GM04504 (cell line): ENCODE results near the gene WSCD2.

Experiments
- DNase-seq: peaks from one replicate; pipeline ENCODE4 v3.0.0-alpha.2; 2012; ENCODE audit warnings: low read depth

The WSCD2 gene

DNA sequence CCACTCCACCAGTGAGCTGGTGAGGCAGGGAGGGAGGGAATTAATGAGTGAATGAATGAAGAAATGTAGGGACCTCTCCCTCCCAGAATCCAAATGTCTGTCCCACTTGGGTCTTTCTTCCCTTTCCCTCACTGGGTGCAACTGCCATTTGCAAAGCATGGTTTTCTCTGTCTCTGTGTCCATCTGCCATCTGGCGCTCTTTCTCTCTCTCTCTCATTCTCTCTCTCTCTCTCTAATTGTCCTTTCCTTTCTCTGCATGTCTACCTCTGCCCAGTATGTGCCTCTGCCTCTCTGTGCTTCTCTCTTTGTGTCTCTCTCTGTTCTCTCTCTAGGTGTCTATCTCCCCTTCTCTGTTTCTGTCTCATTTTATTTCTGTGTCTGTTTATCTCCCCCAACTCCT, 107.3 kb downstream of the WSCD2 start:
- DNase-seq, result no peak

DNA sequence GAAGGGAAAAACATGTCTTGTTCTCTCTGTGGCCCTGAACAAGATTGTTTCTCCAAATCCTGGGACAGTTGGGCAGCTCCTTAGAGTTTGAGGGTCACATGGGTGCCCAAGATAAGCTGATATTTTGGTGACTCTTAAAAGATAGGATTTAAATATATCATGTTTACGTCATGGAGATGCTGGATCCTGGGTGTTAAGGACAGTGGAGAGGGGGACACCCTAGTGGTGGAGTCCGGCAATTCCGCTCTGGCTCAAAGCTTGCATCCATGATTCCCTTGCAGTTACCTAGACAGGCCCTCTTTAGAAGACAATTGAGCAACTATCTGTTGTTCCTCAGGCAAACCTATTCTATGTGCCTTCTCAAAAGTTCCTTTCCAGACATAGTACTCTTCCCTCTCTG, 108.2 kb downstream of the WSCD2 start:
- no peak for DNase-seq

- DNase-seq, result no peak
Measured at GRCh38 chr12:108238474-108238873, 109.4 kb downstream of the WSCD2 start.

- DNase-seq, result no peak
Measured at GRCh38 chr12:108239378-108239777, 110.3 kb downstream of the WSCD2 start.

- no peak for DNase-seq
Measured at GRCh38 chr12:108240027-108240785, 111.1 kb downstream of the WSCD2 start.

GRCh38 chr12:108240928-108241327, 111.8 kb downstream of the WSCD2 start:
- DNase-seq, result no peak

- no peak for DNase-seq
Measured at GRCh38 chr12:108241986-108242703, 113.1 kb downstream of the WSCD2 start.

DNA sequence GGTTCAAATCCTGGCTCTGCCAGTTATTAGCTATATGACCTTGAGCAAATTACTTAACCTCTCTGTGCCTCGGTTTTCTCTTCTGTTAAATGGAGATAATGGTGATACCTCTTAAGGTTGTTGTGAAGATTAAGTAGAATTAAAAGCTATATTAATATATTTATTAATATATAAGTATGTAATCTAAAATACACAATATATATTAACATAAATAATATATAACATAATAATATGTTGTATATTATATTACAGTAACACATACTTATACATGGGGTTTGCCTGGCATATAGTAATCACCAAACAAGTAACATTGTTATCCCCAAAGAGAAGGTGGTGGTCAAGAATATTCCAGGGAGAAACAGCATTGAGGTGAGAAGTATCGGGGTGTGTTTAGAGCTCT, 118.0 kb downstream of the WSCD2 start:
- DNase-seq, result no peak

- no peak for DNase-seq
Measured at GRCh38 chr12:108248011-108248410, 118.9 kb downstream of the WSCD2 start.

DNA sequence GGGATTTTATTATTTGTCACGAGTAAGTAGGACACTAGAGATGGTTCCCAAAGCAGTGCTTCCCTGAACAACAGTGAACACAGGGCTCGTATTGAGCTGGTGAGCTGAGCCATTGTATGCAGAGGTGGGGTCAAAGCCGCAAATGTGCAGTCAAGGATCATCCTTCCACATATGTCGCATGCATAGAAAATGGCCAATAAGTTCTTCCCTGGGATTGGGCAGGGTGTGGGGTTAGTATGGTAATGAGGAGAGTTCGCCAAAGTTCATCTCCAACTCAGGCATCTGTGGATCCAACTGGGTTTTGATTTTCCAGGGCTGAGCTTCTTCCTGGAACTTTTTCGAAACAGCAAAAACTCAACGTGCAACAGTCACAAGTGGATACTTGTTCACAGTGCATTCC, 123.4 kb downstream of the WSCD2 start:
- DNase-seq, result no peak

GRCh38 chr12:108253540-108253939, 124.5 kb downstream of the WSCD2 start:
- no peak for DNase-seq

DNA sequence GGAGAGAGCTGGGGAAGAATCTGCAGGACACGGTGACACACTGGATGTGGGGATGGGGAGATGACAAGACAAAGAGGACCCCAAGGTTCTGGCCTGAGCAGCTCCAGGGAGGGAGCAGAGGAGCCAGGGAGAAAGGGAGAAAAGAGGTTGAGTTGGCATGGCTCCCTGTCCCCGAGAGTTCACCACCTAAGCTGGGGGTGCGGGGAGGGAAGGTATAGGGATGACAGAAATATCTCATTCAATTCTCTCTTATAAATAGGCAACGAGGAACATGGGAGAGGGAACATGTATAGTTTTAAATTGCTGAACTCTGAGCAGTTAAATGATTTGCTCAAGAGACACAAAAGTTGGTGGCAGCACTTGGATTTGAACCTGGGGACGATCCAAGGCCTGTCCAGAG, 124.9 kb downstream of the WSCD2 start:
- no peak for DNase-seq

- DNase-seq, result no peak
Measured at GRCh38 chr12:108254517-108255251, 125.6 kb downstream of the WSCD2 start.

GRCh38 chr12:108255252-108255602, 126.1 kb downstream of the WSCD2 start:
- no peak for DNase-seq

- DNase-seq, result no peak
Measured at GRCh38 chr12:108257004-108257403, 127.9 kb downstream of the WSCD2 start.

DNA sequence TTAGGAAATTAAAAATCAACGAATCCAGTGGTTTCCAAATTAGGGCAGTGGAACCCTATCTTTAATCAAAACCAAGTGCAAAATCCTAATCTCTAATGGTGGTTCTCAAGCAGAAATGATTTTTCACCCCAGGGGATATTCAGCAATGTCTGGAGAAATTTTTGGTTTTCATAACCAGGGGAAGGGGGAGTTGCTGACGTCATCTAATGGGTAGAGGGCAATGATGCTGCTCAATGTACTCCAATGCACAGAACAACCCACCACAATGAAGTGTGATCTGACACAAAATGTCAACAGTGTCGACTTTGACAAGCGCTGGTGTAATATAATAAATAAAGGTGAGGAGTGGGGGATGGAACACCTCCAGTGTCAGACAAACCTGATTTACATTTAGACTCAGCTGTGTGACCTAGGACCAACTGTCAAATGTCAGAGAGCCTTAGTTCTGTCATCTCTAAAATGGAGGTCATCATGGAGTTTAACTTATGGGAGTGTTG, 128.6 kb downstream of the WSCD2 start:
- no peak for DNase-seq

DNA sequence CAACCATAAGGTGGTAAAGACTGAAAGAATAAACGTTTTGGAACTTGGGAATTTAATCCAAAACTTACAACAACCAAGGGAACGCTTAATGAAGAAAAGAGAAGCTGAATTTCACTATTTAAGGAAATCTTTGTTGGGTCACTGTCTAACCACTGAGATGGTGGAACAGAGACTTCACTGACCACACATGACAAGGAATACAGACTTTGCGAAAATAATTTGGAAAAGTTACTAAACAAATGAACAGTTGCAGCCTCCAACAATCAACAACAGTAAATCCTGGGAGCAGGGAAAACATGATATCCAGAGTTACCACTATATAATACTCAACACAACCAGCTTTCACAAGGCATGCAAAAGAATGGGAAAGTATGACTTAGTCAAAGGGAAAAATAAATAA, 131.0 kb downstream of the WSCD2 start:
- no peak for DNase-seq

DNA sequence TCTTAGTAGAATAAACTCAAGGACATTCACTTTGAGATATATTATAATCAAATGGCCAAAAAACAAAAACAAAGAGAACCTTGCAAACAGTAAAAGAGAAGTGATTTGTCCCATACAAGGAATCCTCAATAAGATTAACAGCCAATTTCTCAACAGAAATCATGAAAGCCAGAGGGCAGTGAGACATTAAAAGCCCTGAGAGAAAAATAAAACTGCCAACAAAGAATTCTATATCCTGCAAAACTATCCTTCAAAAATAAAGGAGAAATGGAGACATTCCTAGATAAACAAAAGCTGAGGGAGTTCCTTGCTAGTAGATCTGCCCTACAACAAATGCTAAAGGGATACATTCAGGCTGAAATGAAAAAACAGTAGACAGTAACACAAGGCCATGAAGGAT, 131.9 kb downstream of the WSCD2 start:
- DNase-seq, result no peak

DNA sequence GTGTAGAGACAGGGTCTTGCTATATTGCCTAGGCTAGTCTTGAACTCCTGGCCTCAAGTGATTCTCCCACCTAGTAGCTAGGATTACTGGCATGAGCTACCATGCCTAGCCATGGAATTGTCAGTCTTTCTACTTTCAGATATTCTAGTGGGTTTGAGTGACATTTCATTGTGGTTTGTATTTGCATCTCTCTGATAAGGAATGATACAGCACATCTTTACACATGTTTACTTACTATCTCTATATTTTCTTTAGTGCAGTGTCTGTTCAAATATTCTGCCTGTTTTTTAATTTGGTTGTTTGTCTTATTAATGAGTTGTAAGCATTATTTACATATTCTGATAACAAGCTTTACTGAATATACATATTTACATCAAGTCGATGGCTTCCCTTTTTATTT, 136.4 kb downstream of the WSCD2 start:
- no peak for DNase-seq

GRCh38 chr12:108266131-108266530, 137.0 kb downstream of the WSCD2 start:
- no peak for DNase-seq

DNA sequence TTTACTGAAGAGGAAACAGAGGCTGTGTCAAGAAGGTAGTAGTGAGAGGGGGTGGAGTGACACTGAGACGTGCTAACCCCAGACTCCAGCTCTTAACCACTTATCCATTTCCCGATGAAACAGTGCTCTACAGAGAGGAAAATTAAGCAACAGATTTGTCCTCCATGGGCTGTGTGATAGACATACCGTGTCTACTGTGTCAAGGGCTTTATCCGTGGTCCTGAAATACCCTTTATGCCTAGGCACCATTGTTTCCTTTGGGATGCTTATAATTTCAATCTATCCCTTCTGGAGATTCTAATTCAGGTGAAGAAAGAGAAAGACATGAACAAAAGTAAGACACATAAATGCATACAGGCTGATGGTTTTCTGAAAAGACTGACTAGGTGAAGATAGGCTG, 138.4 kb downstream of the WSCD2 start:
- DNase-seq, result no peak

- no peak for DNase-seq
Measured at GRCh38 chr12:108268397-108268796, 139.3 kb downstream of the WSCD2 start.

DNA sequence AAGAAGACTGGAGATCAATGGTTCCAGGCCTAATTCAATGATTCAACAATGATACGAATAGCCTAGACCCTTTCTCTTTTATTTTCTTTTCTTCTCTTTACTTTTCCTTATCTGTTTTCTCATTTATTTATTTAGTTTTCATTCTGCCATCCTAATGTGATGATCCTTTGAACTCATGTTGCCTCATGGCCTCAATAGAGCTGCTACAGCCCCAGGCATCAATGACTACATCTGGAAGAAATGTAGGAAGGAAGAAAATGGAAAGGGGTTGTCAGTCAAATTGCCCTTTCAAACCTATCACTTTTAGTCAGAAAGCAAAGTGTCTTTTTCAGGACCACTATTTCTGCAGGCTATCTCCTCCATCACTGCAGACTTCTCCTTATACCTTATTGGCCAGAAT, 140.1 kb downstream of the WSCD2 start:
- DNase-seq, result no peak
